ENCODE results near the gene ZSCAN18.

The ZSCAN18 gene

GRCh38 chr19:58086825-58087710, 11.0 kb downstream of the ZSCAN18 start:
- no peak for FAIRE-seq

GRCh38 chr19:58085348-58085875, 12.6 kb downstream of the ZSCAN18 start:
- no peak for FAIRE-seq

- no peak for FAIRE-seq
Observed at GRCh38 chr19:58084596-58085347, 13.3 kb downstream of the ZSCAN18 start.

GRCh38 chr19:58083021-58083420, 15.0 kb downstream of the ZSCAN18 start:
- FAIRE-seq: no peak

GRCh38 chr19:58079792-58080191, 18.2 kb downstream of the ZSCAN18 start:
- no peak for FAIRE-seq

- FAIRE-seq: no peak
Observed at GRCh38 chr19:58067240-58067912, 30.7 kb downstream of the ZSCAN18 start.

GRCh38 chr19:58063712-58064111, 34.3 kb downstream of the ZSCAN18 start:
- FAIRE-seq: no peak

GRCh38 chr19:58060231-58060630, 37.8 kb downstream of the ZSCAN18 start:
- FAIRE-seq: no peak

- no peak for FAIRE-seq
Observed at GRCh38 chr19:58059671-58060078, 38.4 kb downstream of the ZSCAN18 start.

- no peak for FAIRE-seq
Observed at GRCh38 chr19:58059003-58059670, 38.9 kb downstream of the ZSCAN18 start, which contains the start of gene ZNF135. ZNF135 (plus strand) TSS chr19:58059282; CDS start chr19:58060003, 721 bp downstream.

- FAIRE-seq: no peak
Observed at GRCh38 chr19:58058467-58058866, 39.6 kb downstream of the ZSCAN18 start.

GRCh38 chr19:58056861-58057260, 41.2 kb downstream of the ZSCAN18 start:
- no peak for FAIRE-seq

- no peak for FAIRE-seq
Observed at GRCh38 chr19:58056261-58056660, 41.8 kb downstream of the ZSCAN18 start.

GRCh38 chr19:58054901-58055874, 42.8 kb downstream of the ZSCAN18 start:
- FAIRE-seq: no peak

- FAIRE-seq: no peak
Observed at GRCh38 chr19:58053480-58054156, 44.4 kb downstream of the ZSCAN18 start.

- FAIRE-seq: no peak
Observed at GRCh38 chr19:58052256-58052655, 45.8 kb downstream of the ZSCAN18 start.

GRCh38 chr19:58047672-58048071, 50.4 kb downstream of the ZSCAN18 start:
- no peak for FAIRE-seq

GRCh38 chr19:58046856-58047255, 51.2 kb downstream of the ZSCAN18 start:
- FAIRE-seq: no peak

GRCh38 chr19:58045411-58046050, 52.5 kb downstream of the ZSCAN18 start:
- FAIRE-seq: no peak

GRCh38 chr19:58044886-58045285, 53.1 kb downstream of the ZSCAN18 start:
- no peak for FAIRE-seq

Measured in A204.1 (cell line).